Activated CD8-positive, alpha-beta memory T cell treated with anti-CD3 and anti-CD28 coated beads, Interleukin-2, amount 10 ng/mL, durations not matched to agents 7 days and 5 days (primary cell): Measurements from ENCODE around the gene DUOX2. TPM values are rescaled to one million over a fixed set of nuclear protein-coding genes. Genes with fewer than 3 reads are reported as not detected.

Experiments
- ATAC-seq: fragments of 150-1000 bp; cut with Tn5 transposase; one replicate; pipeline ENCODE4 v1.10.0; 2021; ENCODE audit warnings: moderate library complexity
- CTCF ChIA-PET: fragments of 350-600 bp; sonication (Branson Sonifier 250); formaldehyde crosslinking; loops from one replicate; lab custom pipeline; 2021; ENCODE audit warnings: antibody characterized with exemption; lab: Charles Lee
- DNase-seq: peaks from one replicate; pipeline ENCODE4 v3.0.0-alpha.2; 2020
- H3K27ac Mint-ChIP-seq: one replicate; pipeline ENCODE4 v1.8.0; 2021; ENCODE audit warnings: mild to moderate bottlenecking, mixed read lengths
- H3K27me3 Mint-ChIP-seq: one replicate; pipeline ENCODE4 v1.8.0; 2021; ENCODE audit warnings: mixed read lengths
- H3K36me3 Mint-ChIP-seq: one replicate; pipeline ENCODE4 v1.8.0; 2021; ENCODE audit warnings: mild to moderate bottlenecking, mixed read lengths
- H3K4me1 Mint-ChIP-seq: one replicate; pipeline ENCODE4 v1.8.0; 2021; ENCODE audit warnings: mixed read lengths
- H3K4me3 Mint-ChIP-seq: one replicate; pipeline ENCODE4 v1.8.0; 2021; ENCODE audit warnings: mild to moderate bottlenecking, moderate library complexity, mixed read lengths
- H3K9me3 Mint-ChIP-seq: one replicate; pipeline ENCODE4 v1.8.0; 2022; ENCODE audit warnings: low read depth, mixed read lengths
- total RNA-seq, 2 experiments: library from RNA; stranded (reverse); gene quantifications; one replicate each; pipeline ENCODE4 v1.2.3, GENCODE V29; 2021

The DUOX2 gene
- total RNA-seq, 2 experiments from 2014 or later: not detected

- no peak overlapping the region for H3K27ac Mint-ChIP-seq
- H3K4me3 Mint-ChIP-seq: no peak overlapping the region
- no peak for DNase-seq
- no peaks in the 10 kb centered on the region for H3K4me1 Mint-ChIP-seq
- CTCF ChIA-PET: no interaction called here
- H3K9me3 Mint-ChIP-seq: no peaks in the 10 kb centered on the region
- no peak for ATAC-seq
- no peaks in the 10 kb centered on the region for H3K36me3 Mint-ChIP-seq
- peaks cover 8% of the 10 kb centered on the region for H3K27me3 Mint-ChIP-seq
Measured at GRCh38 chr15:45100884-45101625, 12.9 kb downstream of the DUOX2 start.

- Mint-ChIP-seq H3K9me3 (no peaks in the 10 kb centered on the region), H3K36me3 (no peaks in the 10 kb centered on the region), H3K27ac (no peak overlapping the region), H3K27me3 (peaks cover 8% of the 10 kb centered on the region), H3K4me1 (no peaks in the 10 kb centered on the region), H3K4me3 (no peak overlapping the region)
- DNase-seq (no peak), ATAC-seq (no peak)
- CTCF ChIA-PET: interaction anchor here (1.4 kb wide), 1 partner anchor 27 kb away, joined by 3 read pairs; no protein-coding TSS in a partner anchor
Measured at GRCh38 chr15:45099549-45100165, 14.3 kb downstream of the DUOX2 start.

GRCh38 chr15:45097466-45097865 lies 16.5 kb downstream of the DUOX2 start:
- peaks cover 4% of the 10 kb centered on the region for H3K27me3 Mint-ChIP-seq
- H3K9me3 Mint-ChIP-seq: no peaks in the 10 kb centered on the region
- H3K4me1 Mint-ChIP-seq: no peaks in the 10 kb centered on the region
- no peak for ATAC-seq
- H3K27ac Mint-ChIP-seq: no peak overlapping the region
- H3K4me3 Mint-ChIP-seq: no peak overlapping the region
- DNase-seq: no peak
- no peaks in the 10 kb centered on the region for H3K36me3 Mint-ChIP-seq
- CTCF ChIA-PET: interaction anchor here (2.3 kb wide), 1 partner anchor 20 kb away, joined by 10 read pairs; no protein-coding TSS in a partner anchor

GRCh38 chr15:45095661-45096060 lies 18.3 kb downstream of the DUOX2 start:
- DNase-seq: no peak
- no peak for ATAC-seq
- no peaks in the 10 kb centered on the region for H3K4me1 Mint-ChIP-seq
- peaks cover 11% of the 10 kb centered on the region for H3K27me3 Mint-ChIP-seq
- no peak overlapping the region for H3K4me3 Mint-ChIP-seq
- H3K36me3 Mint-ChIP-seq: no peaks in the 10 kb centered on the region
- CTCF ChIA-PET: no interaction called here
- no peaks in the 10 kb centered on the region for H3K9me3 Mint-ChIP-seq
- no peak overlapping the region for H3K27ac Mint-ChIP-seq

- Mint-ChIP-seq H3K27me3 (peaks cover 21% of the 10 kb centered on the region), H3K36me3 (no peaks in the 10 kb centered on the region), H3K27ac (no peak overlapping the region), H3K9me3 (no peaks in the 10 kb centered on the region), H3K4me1 (no peaks in the 10 kb centered on the region), H3K4me3 (no peak overlapping the region)
- DNase-seq: no peak
- ATAC-seq: no peak
- CTCF ChIA-PET: no interaction called here
Measured at GRCh38 chr15:45094358-45094730, 19.6 kb downstream of the DUOX2 start.

- Mint-ChIP-seq H3K4me1 (no peaks in the 10 kb centered on the region), H3K27me3 (peaks cover 27% of the 10 kb centered on the region), H3K9me3 (no peaks in the 10 kb centered on the region), H3K4me3 (no peak overlapping the region), H3K36me3 (no peaks in the 10 kb centered on the region), H3K27ac (no peak overlapping the region)
- no peak for DNase-seq
- CTCF ChIA-PET: interaction anchor here (2.0 kb wide), 1 partner anchor 24 kb away, joined by 8 read pairs; no protein-coding TSS in a partner anchor
- no peak for ATAC-seq
Measured at GRCh38 chr15:45093622-45094357, 20.2 kb downstream of the DUOX2 start.

- H3K9me3 Mint-ChIP-seq: no peaks in the 10 kb centered on the region
- DNase-seq: no peak
- no peak overlapping the region for H3K27ac Mint-ChIP-seq
- ATAC-seq: no peak
- peaks cover 28% of the 10 kb centered on the region for H3K27me3 Mint-ChIP-seq
- no peaks in the 10 kb centered on the region for H3K36me3 Mint-ChIP-seq
- CTCF ChIA-PET: interaction anchor here (2.0 kb wide), 1 partner anchor 25 kb away, joined by 8 read pairs; no protein-coding TSS in a partner anchor
- H3K4me3 Mint-ChIP-seq: no peak overlapping the region
- H3K4me1 Mint-ChIP-seq: no peaks in the 10 kb centered on the region
Measured at GRCh38 chr15:45093013-45093412, 21.0 kb downstream of the DUOX2 start.

- no peak for DNase-seq
- ATAC-seq: no peak
- peaks cover 41% of the 10 kb centered on the region for H3K27me3 Mint-ChIP-seq
- no peak overlapping the region for H3K27ac Mint-ChIP-seq
- CTCF ChIA-PET: interaction anchor here (1.3 kb wide), 1 partner anchor 27 kb away, joined by 4 read pairs; no protein-coding TSS in a partner anchor
- H3K4me1 Mint-ChIP-seq: no peaks in the 10 kb centered on the region
- H3K36me3 Mint-ChIP-seq: no peaks in the 10 kb centered on the region
- no peak overlapping the region for H3K4me3 Mint-ChIP-seq
- no peaks in the 10 kb centered on the region for H3K9me3 Mint-ChIP-seq
Measured at GRCh38 chr15:45091576-45091975, 22.4 kb downstream of the DUOX2 start.

GRCh38 chr15:45091161-45091560 lies 22.8 kb downstream of the DUOX2 start:
- peaks cover 41% of the 10 kb centered on the region for H3K27me3 Mint-ChIP-seq
- H3K4me3 Mint-ChIP-seq: no peak overlapping the region
- no peak for DNase-seq
- CTCF ChIA-PET: interaction anchor here (1.3 kb wide), 1 partner anchor 27 kb away, joined by 4 read pairs; no protein-coding TSS in a partner anchor
- no peaks in the 10 kb centered on the region for H3K36me3 Mint-ChIP-seq
- H3K27ac Mint-ChIP-seq: no peak overlapping the region
- no peaks in the 10 kb centered on the region for H3K9me3 Mint-ChIP-seq
- ATAC-seq: no peak
- H3K4me1 Mint-ChIP-seq: no peaks in the 10 kb centered on the region

- peaks cover 46% of the 10 kb centered on the region for H3K27me3 Mint-ChIP-seq
- CTCF ChIA-PET: interaction anchor here (1.0 kb wide), 1 partner anchor 28 kb away, joined by 3 read pairs; no protein-coding TSS in a partner anchor
Measured at GRCh38 chr15:45089712-45090373, 24.1 kb downstream of the DUOX2 start.

GRCh38 chr15:45088801-45089711 lies 24.9 kb downstream of the DUOX2 start:
- Mint-ChIP-seq H3K4me3 (no peak overlapping the region), H3K27ac (no peak overlapping the region), H3K9me3 (no peaks in the 10 kb centered on the region), H3K27me3 (peaks cover 53% of the 10 kb centered on the region), H3K4me1 (no peaks in the 10 kb centered on the region), H3K36me3 (no peaks in the 10 kb centered on the region)
- DNase-seq: no peak
- ATAC-seq: no peak
- CTCF ChIA-PET: interaction anchor here (1.0 kb wide), 1 partner anchor 29 kb away, joined by 3 read pairs; no protein-coding TSS in a partner anchor

More at GRCh38 chr15:45089712-45090373, 24.1 kb downstream of the DUOX2 start:
- Mint-ChIP-seq H3K4me1 (no peaks in the 10 kb centered on the region), H3K9me3 (no peaks in the 10 kb centered on the region), H3K27ac (no peak overlapping the region), H3K4me3 (no peak overlapping the region), H3K36me3 (no peaks in the 10 kb centered on the region)
- no peak for DNase-seq
- no peak for ATAC-seq

GRCh38 chr15:45087513-45087912 lies 26.5 kb downstream of the DUOX2 start:
- ATAC-seq (no peak), DNase-seq (no peak)
- CTCF ChIA-PET: no interaction called here
- Mint-ChIP-seq H3K9me3 (no peaks in the 10 kb centered on the region), H3K27me3 (peaks cover 59% of the 10 kb centered on the region), H3K36me3 (no peaks in the 10 kb centered on the region), H3K27ac (no peak overlapping the region), H3K4me1 (no peaks in the 10 kb centered on the region), H3K4me3 (no peak overlapping the region)
